ENCODE results near the gene CDK15.
A peak's percentile ranks its signal among the peaks of the same experiment; 100 is the strongest.

Gene CDK15

DNA sequence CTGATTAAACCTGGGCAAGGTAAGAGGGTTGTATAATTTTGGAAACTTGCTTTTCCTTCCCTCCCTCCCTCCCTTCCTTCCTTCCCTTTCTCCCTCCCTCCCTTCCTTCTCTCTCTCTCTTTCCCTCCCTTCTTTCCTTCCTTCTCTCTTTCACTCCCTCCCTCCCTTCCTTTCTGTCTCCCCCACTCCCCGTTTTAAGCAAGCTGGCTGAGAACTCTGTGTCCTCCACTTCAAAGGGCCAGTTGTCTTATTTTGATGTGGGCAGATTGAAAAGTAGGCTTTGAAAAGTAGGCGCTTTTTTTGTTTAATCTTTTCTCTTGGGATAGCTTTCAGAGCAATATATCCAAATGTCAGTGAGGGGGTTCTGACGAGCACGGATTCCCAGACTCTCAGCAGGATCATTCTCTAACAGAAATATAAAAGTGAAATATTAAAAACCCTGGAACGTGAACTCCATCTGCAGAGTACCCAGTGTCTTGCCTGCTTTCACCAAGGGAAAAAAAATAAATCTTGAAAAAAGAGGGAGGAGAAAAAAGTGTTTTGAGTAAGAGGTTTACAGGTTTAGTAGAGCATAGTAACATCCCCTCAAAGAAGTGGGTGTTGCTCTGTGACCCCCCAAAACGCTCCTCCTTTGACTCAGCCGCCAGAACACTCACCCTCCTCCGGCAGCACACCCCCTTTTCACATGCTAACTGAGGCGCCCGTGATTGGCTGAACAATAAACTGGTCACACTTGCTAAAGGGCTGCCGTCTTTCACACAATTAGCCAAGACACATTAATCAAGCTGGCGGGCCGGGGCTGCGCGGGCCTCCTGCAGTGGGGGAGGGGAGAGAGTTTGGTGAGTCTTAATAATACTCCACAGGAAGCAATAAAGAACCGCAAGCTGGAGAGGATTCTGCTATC is 52.2 kb downstream of the CDK15 start:
- Mint-ChIP-seq H3K4me1 (ENCODE audit: low read depth) (peaks cover 20% of the 10 kb centered on the region), H3K27ac (no peak overlapping the region), H3K9me3 (ENCODE audit: low read depth) (no peaks in the 10 kb centered on the region), H3K4me3 (peak overlapping the region; percentile 74), H3K36me3 (no peaks in the 10 kb centered on the region), H3K27me3 (peaks cover 15% of the 10 kb centered on the region)

DNA sequence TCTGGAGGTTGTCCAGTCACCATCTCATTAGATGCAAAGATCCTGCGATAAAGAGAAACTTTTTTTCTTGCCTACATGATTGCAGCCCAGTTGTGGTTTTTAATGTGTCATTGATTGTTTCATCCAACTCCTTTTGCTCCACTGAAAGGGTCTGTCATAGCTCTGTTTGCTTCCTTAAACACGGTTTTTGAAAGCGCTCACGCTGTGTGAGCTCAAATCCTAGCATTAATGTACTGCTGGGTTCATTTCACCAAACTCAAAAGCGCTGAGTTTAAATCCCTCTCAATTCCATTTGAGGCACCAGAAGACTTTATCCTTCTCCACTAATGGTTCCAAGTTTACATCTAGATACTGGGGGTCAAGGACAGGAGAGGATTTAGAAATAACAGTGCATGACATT is 53.6 kb downstream of the CDK15 start:
- H3K36me3 Mint-ChIP-seq, result no peaks in the 10 kb centered on the region
- H3K4me1 Mint-ChIP-seq (ENCODE audit: low read depth), result peaks cover 20% of the 10 kb centered on the region
- no peak overlapping the region for H3K27ac Mint-ChIP-seq
- H3K4me3 Mint-ChIP-seq, result no peak overlapping the region
- H3K27me3 Mint-ChIP-seq, result peaks cover 15% of the 10 kb centered on the region
- H3K9me3 Mint-ChIP-seq (ENCODE audit: low read depth), result no peaks in the 10 kb centered on the region

DNA sequence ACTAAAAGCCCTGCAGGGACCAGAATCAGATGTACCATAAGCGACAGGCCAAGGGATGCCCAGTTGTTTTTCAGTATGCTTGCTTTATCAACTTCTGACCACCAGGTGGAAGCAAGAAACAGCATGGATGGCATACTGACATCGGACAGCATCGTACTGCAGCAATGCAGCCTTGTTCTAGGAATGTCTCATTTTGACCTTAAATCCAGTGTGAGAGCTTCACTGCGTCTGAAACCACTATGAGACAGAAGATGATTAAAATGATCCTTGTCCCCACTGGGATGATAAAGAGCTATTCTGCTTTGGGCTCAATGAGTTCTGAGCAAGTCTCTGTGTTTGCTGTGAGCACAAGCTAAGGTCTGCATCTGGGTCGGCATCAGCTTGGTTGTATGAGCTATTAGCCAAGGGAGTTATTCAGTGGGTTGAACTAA is 54.3 kb downstream of the CDK15 start:
- Mint-ChIP-seq H3K4me3 (no peak overlapping the region), H3K4me1 (ENCODE audit: low read depth) (peaks cover 20% of the 10 kb centered on the region), H3K9me3 (ENCODE audit: low read depth) (no peaks in the 10 kb centered on the region), H3K27me3 (peaks cover 17% of the 10 kb centered on the region), H3K36me3 (no peaks in the 10 kb centered on the region), H3K27ac (no peak overlapping the region)

DNA sequence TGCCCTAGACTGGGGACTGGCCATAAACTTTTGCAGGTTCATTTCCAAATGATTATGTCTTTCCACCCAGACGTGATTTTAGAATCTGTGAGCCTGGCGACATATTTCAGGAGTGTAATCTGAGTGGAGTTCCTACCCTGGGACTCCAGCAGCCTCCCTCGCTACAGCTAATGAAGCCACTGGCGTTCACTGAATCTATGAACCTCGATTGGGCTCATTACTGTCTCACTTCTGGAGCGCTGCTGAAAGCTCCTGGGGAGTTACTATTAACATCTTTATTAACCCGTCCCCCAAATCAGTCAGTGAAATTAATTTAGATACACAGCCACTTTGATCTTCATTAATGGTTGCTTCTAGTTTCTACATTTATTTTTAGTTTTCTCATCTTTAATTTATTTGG is 56.5 kb downstream of the CDK15 start:
- Mint-ChIP-seq H3K36me3 (no peaks in the 10 kb centered on the region), H3K9me3 (ENCODE audit: low read depth) (no peaks in the 10 kb centered on the region), H3K27ac (no peak overlapping the region), H3K27me3 (peaks cover 19% of the 10 kb centered on the region), H3K4me3 (no peak overlapping the region), H3K4me1 (ENCODE audit: low read depth) (peaks cover 17% of the 10 kb centered on the region)

DNA sequence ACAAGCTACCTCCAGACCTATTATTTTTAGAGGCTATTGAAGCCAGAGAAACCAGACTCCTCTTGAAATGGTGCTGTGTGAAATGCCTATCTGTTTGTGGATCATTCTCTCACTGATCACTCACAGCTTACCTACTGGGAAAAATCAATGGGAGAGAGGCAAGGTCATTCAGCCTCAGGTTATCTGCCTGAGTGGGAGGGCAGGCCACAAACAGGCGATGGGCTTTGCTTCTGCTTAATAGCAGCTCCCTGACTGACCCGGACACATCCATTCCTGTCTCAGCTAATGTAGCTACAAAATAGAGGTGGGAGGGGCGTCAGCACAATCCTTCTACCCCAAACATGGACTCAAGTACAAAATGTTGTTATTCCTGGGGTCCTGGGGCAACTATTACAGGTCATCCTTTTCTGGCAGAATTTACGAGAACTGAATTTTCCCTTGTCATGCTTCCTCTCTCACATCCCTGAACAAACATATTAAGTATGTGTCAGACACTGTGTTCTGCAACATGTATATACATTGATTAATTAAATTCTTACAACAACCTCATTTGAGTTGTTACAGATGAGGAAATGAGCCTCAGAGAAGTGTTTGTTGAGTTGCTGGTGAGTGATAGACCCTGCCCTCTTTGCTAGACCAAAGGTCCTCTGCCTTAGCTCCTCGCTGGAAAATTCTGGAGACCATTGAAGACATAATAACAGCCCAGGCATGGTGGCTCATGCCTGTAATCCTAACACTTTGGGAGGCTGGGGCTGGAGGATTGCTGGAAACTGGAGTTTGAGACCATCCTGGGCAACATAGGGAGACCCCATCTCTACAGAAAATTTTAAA is 60.5 kb downstream of the CDK15 start:
- H3K4me3 Mint-ChIP-seq, result no peak overlapping the region
- H3K27ac Mint-ChIP-seq, result no peak overlapping the region
- no peaks in the 10 kb centered on the region for H3K36me3 Mint-ChIP-seq
- peaks cover 12% of the 10 kb centered on the region for H3K27me3 Mint-ChIP-seq
- H3K9me3 Mint-ChIP-seq (ENCODE audit: low read depth), result no peaks in the 10 kb centered on the region
- H3K4me1 Mint-ChIP-seq (ENCODE audit: low read depth), result no peaks in the 10 kb centered on the region

DNA sequence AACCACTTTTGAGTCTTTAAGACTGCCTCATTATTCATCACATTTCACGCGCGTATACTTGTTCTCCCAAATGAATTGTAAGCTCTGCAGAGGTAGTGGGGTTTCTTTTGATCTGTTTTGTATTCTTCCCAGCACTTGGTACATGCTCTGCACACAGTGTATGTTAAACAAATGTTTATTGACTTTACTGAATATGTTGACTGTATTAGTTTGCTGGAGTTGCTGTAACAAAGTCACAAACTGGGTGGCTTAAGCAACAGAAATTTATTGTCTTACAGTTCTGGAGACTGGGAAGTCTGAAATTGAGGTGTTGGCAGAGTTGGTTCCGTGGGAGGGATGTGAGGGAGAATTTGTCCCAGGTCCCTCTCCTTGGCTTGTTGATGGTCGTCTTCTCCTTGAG is 65.1 kb downstream of the CDK15 start:
- Mint-ChIP-seq H3K27ac (no peak overlapping the region), H3K4me1 (ENCODE audit: low read depth) (no peaks in the 10 kb centered on the region), H3K4me3 (no peak overlapping the region), H3K36me3 (no peaks in the 10 kb centered on the region), H3K9me3 (ENCODE audit: low read depth) (no peaks in the 10 kb centered on the region), H3K27me3 (peaks cover 5% of the 10 kb centered on the region)

DNA sequence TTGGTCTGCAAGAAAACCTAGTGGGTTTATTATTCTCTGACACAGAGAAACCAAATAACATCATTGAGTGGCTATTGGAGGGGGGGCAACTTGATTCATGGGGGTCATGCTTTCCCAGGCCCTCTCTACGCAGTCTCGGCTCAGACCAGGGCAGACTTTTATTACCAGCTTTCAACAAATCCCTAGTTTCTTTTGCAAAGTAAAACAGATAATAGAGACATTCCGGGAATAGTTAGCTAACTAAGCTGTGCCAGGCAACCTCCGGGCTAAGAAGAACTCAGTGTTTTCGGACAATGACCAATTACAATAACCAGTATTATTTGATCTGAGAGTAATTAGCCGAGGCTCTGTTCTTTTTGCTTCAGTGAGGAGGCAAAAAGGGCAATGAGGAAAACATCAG is 66.3 kb downstream of the CDK15 start:
- H3K27me3 Mint-ChIP-seq, result peaks cover 3% of the 10 kb centered on the region
- no peaks in the 10 kb centered on the region for H3K9me3 Mint-ChIP-seq (ENCODE audit: low read depth)
- no peak overlapping the region for H3K4me3 Mint-ChIP-seq
- H3K36me3 Mint-ChIP-seq, result no peaks in the 10 kb centered on the region
- H3K27ac Mint-ChIP-seq, result no peak overlapping the region
- H3K4me1 Mint-ChIP-seq (ENCODE audit: low read depth), result no peaks in the 10 kb centered on the region

DNA sequence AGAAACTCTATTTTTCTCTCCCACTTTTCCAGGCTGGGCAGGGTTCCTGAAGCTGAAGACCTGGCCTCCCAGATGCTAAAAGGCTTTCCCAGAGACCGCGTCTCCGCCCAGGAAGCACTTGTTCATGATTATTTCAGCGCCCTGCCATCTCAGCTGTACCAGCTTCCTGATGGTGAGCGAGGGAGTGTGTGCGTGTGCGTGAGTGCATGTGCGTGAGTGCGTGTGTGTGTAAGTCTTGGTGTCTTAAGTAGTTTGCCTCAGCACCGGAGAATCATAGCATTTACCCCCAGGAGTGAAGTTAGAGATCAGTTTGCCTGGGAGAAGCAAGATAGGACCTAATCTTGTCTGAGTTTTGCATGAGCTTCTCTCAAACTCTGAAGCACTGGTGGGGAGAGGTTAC is 73.7 kb downstream of the CDK15 start:
- no peaks in the 10 kb centered on the region for H3K9me3 Mint-ChIP-seq (ENCODE audit: low read depth)
- H3K27ac Mint-ChIP-seq, result no peak overlapping the region
- peaks cover 25% of the 10 kb centered on the region for H3K4me1 Mint-ChIP-seq (ENCODE audit: low read depth)
- peaks cover 25% of the 10 kb centered on the region for H3K27me3 Mint-ChIP-seq
- H3K36me3 Mint-ChIP-seq, result no peaks in the 10 kb centered on the region
- no peak overlapping the region for H3K4me3 Mint-ChIP-seq

DNA sequence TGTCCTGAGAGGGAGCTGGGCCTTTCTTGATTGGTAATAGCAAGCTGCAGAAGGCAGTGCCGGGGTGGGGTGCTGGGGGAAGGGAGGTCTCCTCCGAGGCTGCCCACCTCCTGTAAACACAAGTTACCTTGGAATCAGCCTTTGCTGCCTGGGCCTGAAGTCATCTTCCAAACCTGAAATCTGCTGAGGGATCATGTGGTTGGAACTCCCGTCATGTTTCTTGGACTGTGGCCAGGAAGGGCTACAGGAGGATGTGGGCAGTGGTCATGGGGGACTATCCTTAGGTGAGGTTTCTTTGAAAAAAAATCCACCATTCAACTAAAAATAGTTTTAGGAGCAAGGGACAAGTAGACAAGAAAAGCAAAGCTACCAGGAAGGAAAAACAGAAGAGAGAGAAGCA is 74.2 kb downstream of the CDK15 start:
- Mint-ChIP-seq H3K27me3 (peaks cover 29% of the 10 kb centered on the region), H3K36me3 (no peaks in the 10 kb centered on the region), H3K27ac (no peak overlapping the region), H3K9me3 (ENCODE audit: low read depth) (no peaks in the 10 kb centered on the region), H3K4me1 (ENCODE audit: low read depth) (peaks cover 25% of the 10 kb centered on the region), H3K4me3 (no peak overlapping the region)

DNA sequence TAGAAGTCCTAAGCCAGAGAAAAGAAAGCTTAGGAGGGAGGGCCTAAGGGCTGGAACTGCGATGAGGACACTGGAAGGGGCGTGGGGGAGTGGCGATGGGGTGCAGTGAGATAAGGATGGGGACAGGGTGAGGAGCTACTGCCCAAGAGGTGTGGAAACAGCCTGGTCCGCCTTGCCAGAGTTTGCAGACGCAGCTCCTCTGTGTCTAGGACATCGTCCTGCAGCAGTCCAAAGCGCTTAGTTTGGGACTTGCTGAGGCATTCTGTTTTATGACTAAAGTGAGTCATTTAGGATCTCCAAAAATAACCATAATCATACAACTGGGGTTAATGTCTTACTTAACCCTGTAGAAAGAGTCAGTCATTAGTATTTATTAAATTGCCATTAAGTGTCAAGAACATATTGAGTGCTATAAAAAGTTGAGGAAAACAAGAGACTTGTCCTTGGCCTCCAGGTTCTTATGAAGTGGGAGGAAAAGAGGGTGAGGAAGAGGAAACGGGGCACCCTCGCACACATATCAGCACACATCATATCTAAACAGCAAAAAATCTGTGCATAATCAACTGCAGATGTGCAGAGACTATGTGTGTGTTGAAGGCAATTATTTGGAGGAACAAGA is 74.8 kb downstream of the CDK15 start:
- Mint-ChIP-seq H3K27me3 (peaks cover 32% of the 10 kb centered on the region), H3K4me3 (no peak overlapping the region), H3K27ac (no peak overlapping the region)

DNA sequence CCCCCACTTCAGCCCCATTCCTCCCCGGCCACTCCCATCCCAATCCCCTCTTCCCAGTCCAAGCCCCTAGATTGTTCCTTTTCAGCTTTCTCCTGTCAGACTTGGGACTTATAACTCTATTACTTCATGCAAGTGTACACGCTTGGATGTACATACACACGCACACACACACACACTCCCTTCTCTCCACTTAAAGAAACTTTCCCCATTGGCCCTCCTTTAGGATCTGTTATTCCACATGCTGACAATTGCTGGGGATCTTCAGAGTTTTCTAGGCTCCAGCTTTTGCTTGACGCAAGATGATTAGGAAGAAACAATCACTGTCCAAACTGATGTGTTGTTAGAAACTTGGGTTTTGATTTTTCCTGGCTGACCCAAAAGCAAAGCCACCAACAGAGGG is 75.4 kb downstream of the CDK15 start:
- Mint-ChIP-seq H3K9me3 (ENCODE audit: low read depth) (no peaks in the 10 kb centered on the region), H3K27ac (no peak overlapping the region), H3K4me3 (peak overlapping the region; percentile 8), H3K36me3 (no peaks in the 10 kb centered on the region), H3K4me1 (ENCODE audit: low read depth) (peaks cover 25% of the 10 kb centered on the region), H3K27me3 (peaks cover 32% of the 10 kb centered on the region)

More for the DNA sequence above, 74.8 kb downstream of the CDK15 start:
- Mint-ChIP-seq H3K4me1 (ENCODE audit: low read depth) (peaks cover 25% of the 10 kb centered on the region), H3K36me3 (no peaks in the 10 kb centered on the region), H3K9me3 (ENCODE audit: low read depth) (no peaks in the 10 kb centered on the region)

DNA sequence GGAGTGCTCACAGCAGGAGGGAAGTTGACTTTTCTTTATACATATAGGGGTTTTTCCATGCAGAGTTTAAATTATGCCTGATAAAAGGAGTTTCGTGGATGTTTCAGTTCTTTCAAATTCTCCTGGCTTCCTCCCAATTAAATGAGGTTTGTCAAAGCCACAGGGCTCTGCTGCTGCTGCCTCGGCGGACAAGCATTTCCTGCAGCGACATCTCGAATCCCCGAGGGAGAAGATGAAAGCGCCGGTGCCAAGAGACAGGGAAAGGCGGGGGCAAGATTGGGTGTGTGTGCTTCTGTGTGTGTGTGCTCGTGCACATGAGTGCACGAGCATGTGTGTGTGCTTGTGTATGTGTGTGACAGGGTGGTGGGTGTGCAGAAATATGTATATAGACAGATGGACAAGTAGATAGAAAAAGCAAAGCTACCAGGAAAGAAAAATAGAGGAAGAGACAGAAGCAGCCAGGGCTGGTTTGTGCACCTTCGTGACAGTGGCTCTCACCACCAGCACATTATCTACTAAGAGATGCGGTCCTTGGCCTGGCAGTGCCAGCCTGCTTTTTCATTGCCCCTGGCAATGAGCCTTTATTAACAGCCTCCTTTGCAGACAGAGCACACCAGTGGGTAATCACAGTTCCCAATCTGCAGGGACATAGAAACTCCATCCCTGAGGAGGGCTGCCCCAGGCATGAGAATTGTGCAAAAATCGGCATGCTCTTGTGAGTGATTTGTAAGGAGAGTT is 76.2 kb downstream of the CDK15 start:
- H3K4me3 Mint-ChIP-seq, result peak overlapping the region; percentile 60
- H3K4me1 Mint-ChIP-seq (ENCODE audit: low read depth), result peaks cover 25% of the 10 kb centered on the region
- no peak overlapping the region for H3K27ac Mint-ChIP-seq
- H3K27me3 Mint-ChIP-seq, result peaks cover 36% of the 10 kb centered on the region
- H3K9me3 Mint-ChIP-seq (ENCODE audit: low read depth), result no peaks in the 10 kb centered on the region
- H3K36me3 Mint-ChIP-seq, result no peaks in the 10 kb centered on the region

DNA sequence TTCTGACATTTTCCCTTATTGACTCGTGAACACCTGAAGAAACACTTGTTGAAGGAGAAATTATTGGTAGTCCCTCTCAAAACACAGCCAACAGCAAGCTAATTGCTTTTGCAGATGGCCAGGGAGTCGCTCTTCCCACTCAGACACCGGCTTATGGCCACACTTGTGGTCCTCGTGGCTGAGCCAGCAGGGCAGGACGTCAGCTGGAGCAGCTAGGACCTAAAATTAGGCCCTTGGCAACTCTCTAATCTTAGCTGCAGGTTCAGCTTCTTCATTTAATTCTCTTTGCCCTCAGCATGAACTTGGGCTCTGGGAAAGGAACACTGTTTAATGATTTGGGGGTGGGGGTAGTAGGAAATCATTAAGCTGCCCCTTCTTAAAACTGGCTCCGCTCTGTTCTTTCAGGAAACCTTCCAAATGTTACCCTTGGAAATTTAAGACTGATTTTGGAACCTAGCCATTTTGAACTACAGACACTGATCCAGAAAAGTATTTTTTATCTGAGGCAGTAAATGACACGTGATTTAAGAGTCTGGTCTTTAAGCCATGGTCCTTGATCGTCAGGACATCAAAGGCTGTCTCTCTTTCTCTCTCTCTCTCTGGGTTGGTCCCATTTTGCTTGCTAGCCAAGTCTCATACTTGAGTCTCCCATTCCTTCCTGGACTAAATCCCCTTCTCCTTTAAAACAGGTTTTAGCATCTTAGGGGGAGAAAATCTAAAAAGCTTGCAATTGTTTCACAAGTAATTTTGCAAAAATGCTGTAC is 77.5 kb downstream of the CDK15 start:
- no peak overlapping the region for H3K27ac Mint-ChIP-seq
- H3K4me3 Mint-ChIP-seq, result no peak overlapping the region
- H3K4me1 Mint-ChIP-seq (ENCODE audit: low read depth), result peaks cover 25% of the 10 kb centered on the region
- H3K27me3 Mint-ChIP-seq, result peaks cover 44% of the 10 kb centered on the region
- H3K9me3 Mint-ChIP-seq (ENCODE audit: low read depth), result no peaks in the 10 kb centered on the region
- H3K36me3 Mint-ChIP-seq, result no peaks in the 10 kb centered on the region

DNA sequence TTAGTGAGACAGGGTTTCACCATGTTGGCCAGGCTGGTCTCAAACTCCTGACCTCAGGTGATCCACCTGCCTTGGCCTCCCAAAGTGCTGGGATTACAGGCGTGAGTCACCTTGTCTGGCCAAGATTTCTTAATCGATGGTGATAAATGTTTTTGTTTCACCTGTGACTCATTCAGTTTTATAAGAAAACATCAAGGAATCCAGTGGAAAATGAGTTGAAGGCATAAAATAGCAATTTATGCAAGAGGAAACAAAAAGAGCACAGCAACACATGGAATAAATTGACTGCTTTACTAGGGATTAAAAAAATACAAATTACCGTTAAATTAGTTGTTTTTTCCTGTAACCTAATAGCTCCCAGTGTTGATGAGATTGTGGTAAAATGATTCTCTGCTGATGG is 80.2 kb downstream of the CDK15 start:
- peaks cover 50% of the 10 kb centered on the region for H3K27me3 Mint-ChIP-seq
- peaks cover 11% of the 10 kb centered on the region for H3K4me1 Mint-ChIP-seq (ENCODE audit: low read depth)
- H3K36me3 Mint-ChIP-seq, result no peaks in the 10 kb centered on the region
- no peak overlapping the region for H3K4me3 Mint-ChIP-seq
- H3K27ac Mint-ChIP-seq, result no peak overlapping the region
- no peaks in the 10 kb centered on the region for H3K9me3 Mint-ChIP-seq (ENCODE audit: low read depth)
